Measurements from ENCODE around the gene ATP8B4. TPM values are rescaled to one million over a fixed set of nuclear protein-coding genes. Genes with fewer than 3 reads are reported as not detected.

ATP8B4 gene
- total RNA-seq, 1 experiment from 2014 or later, result 0.20 TPM

GRCh38 chr15:49877873-49878521 lies 241.0 kb downstream of the ATP8B4 start:
- CTCF ChIA-PET, result no interaction called here
- Histone ChIP-seq H3K36me3 (ENCODE audit: low read depth) (no peaks in the 10 kb centered on the region), H3K4me1 (replicated peaks; ENCODE audit: insufficient read depth) (no peaks in the 10 kb centered on the region), H3K27me3 (ENCODE audit: insufficient read depth, low read depth) (no peaks in the 10 kb centered on the region), H3F3A (ENCODE audit: insufficient read depth, low read depth) (no peaks in the 10 kb centered on the region), H2AFZ (no peak overlapping the region), H3K9me3 (ENCODE audit: insufficient read depth, low read depth) (no peaks in the 10 kb centered on the region), H3K79me2 (ENCODE audit: low read depth) (no peaks in the 10 kb centered on the region), H3K27ac (no peak overlapping the region), H4K20me1 (ENCODE audit: insufficient read depth) (no peaks in the 10 kb centered on the region), H3K9me2 (ENCODE audit: insufficient read depth) (no peaks in the 10 kb centered on the region), H3K4me3 (no peak overlapping the region), H3K4me2 (no peak overlapping the region)
- TF ChIP-seq, protein P1, sequence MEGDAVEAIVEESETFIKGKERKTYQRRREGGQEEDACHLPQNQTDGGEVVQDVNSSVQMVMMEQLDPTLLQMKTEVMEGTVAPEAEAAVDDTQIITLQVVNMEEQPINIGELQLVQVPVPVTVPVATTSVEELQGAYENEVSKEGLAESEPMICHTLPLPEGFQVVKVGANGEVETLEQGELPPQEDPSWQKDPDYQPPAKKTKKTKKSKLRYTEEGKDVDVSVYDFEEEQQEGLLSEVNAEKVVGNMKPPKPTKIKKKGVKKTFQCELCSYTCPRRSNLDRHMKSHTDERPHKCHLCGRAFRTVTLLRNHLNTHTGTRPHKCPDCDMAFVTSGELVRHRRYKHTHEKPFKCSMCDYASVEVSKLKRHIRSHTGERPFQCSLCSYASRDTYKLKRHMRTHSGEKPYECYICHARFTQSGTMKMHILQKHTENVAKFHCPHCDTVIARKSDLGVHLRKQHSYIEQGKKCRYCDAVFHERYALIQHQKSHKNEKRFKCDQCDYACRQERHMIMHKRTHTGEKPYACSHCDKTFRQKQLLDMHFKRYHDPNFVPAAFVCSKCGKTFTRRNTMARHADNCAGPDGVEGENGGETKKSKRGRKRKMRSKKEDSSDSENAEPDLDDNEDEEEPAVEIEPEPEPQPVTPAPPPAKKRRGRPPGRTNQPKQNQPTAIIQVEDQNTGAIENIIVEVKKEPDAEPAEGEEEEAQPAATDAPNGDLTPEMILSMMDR (conservative IDR thresholded peaks at IDR 0.05), result no peak
- intact Hi-C loops (cut with micrococcal nuclease; ENCODE audit: unreplicated experiment), result no loop called here
- no TSS peak for BruUV-seq (replicated peaks)
- DNase-seq, result no peak
- POLR2A ChIA-PET (ENCODE audit: unreplicated experiment), result no interaction called here

DNA sequence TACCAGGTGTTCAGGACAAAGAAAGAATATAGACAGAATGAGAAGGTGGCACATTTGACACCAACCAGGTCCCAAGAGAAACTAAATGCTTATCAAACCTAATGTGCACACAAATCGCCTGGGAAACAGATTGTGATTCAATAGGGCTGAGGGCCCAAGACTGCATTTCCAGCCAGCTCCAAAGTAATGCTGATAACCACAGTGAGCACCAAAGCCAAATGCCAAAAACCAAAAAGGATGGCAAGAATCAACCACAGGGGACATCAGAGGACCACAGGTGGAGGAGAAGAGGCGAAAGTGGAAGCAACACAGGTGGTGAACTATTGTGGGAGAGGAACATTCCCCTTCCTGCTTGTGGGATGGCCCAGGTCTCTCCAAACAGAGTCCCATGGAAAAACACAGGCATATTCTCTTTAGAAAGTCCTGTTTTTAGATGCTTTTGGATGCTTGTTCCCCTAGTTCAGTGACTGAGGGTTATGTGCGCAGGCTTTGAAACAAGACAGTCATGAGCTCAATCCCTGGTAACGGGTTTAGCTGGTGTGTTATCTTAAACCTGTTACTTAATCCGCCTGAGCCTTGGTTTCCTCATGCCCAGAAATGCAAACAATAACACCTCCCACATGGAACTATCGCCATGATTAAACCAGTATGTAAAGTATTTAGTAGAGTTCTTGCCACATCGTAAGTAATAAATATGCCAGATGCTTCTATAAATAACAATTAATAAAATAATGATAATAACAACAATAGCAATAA lies 241.7 kb downstream of the ATP8B4 start:
- H3K36me3 ChIP-seq (ENCODE audit: low read depth), result no peaks in the 10 kb centered on the region
- no peaks in the 10 kb centered on the region for H3K27me3 ChIP-seq (ENCODE audit: insufficient read depth, low read depth)
- BruUV-seq (replicated peaks), result no TSS peak
- no peak for TF ChIP-seq EZH2 (IDR thresholded peaks at IDR 0.05; ENCODE audit: low read depth)
- no peaks in the 10 kb centered on the region for H3F3A ChIP-seq (ENCODE audit: insufficient read depth, low read depth)
- H3K4me1 ChIP-seq (replicated peaks; ENCODE audit: insufficient read depth), result no peaks in the 10 kb centered on the region
- intact Hi-C loops (cut with micrococcal nuclease; ENCODE audit: unreplicated experiment), result no loop called here
- no peak overlapping the region for H3K27ac ChIP-seq
- H2AFZ ChIP-seq, result no peak overlapping the region
- ChIA-PET POLR2A (ENCODE audit: unreplicated experiment) (no interaction called here), CTCF (no interaction called here)
- no peaks in the 10 kb centered on the region for H4K20me1 ChIP-seq (ENCODE audit: insufficient read depth)
- no peak overlapping the region for H3K4me2 ChIP-seq
- DNase-seq, result no peak
- no peaks in the 10 kb centered on the region for H3K79me2 ChIP-seq (ENCODE audit: low read depth)
- no peaks in the 10 kb centered on the region for H3K9me3 ChIP-seq (ENCODE audit: insufficient read depth, low read depth)
- no peak overlapping the region for H3K4me3 ChIP-seq
- no peaks in the 10 kb centered on the region for H3K9me2 ChIP-seq (ENCODE audit: insufficient read depth)

DNA sequence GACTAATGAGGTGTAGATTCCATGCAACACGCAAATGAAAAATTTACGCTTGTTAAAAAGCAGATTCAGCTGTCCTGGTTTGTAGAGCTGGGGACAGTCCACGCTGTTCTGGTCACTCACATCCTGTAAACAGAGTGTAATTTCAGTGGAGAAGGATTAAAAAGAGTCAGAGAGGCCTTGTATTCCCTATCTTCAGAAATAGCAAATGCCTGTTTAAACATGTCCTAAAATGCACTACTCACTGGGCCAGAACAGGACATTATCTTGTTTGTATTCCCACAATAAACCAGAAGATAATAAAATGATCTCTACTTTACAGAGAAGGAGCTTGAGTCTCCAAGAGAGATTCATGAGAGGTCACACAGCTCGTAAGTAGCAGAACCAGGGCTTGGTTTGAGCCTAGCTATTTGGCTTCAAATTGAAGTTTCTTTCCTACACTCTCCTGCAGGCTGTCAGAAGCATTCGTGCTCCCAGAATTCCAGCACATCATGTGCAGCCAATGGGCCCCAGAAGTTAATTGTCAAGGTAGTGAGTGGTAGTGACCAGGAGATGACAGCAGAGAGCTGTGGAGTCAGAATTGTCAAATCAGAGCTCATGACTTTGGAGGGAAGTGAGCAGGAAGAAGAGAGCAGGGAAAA lies 242.5 kb downstream of the ATP8B4 start:
- no peak for DNase-seq
- Histone ChIP-seq H3K4me1 (replicated peaks; ENCODE audit: insufficient read depth) (no peaks in the 10 kb centered on the region), H3K9me2 (ENCODE audit: insufficient read depth) (no peaks in the 10 kb centered on the region), H3K27ac (no peak overlapping the region), H3F3A (ENCODE audit: insufficient read depth, low read depth) (no peaks in the 10 kb centered on the region), H3K79me2 (ENCODE audit: low read depth) (no peaks in the 10 kb centered on the region), H2AFZ (no peak overlapping the region), H3K9me3 (ENCODE audit: insufficient read depth, low read depth) (no peaks in the 10 kb centered on the region), H3K4me3 (no peak overlapping the region), H3K27me3 (ENCODE audit: insufficient read depth, low read depth) (no peaks in the 10 kb centered on the region), H3K4me2 (no peak overlapping the region), H4K20me1 (ENCODE audit: insufficient read depth) (no peaks in the 10 kb centered on the region), H3K36me3 (ENCODE audit: low read depth) (no peaks in the 10 kb centered on the region)
- TF ChIP-seq EZH2 (IDR thresholded peaks at IDR 0.05; ENCODE audit: low read depth), result no peak
- TF ChIP-seq, protein P1 (conservative IDR thresholded peaks at IDR 0.05), result no peak
- intact Hi-C loops (cut with micrococcal nuclease; ENCODE audit: unreplicated experiment), result no loop called here
- CTCF ChIA-PET, result no interaction called here
- BruUV-seq (replicated peaks), result no TSS peak
- POLR2A ChIA-PET (ENCODE audit: unreplicated experiment), result no interaction called here
